Renal cortical epithelial cell (primary cell): ENCODE measurements around the gene SNN. TPM values are rescaled to one million over a fixed set of nuclear protein-coding genes. Genes with fewer than 3 reads are reported as not detected.

Experiments
- DNase-seq: peaks from one replicate; pipeline ENCODE4 v3.0.0-alpha.2; 2011; ENCODE audit warnings: low read depth
- total RNA-seq: library from RNA; depleted of rRNA; stranded (reverse); fragments of >200 nt; gene quantifications from 2 replicates; pipeline ENCODE4 v1.2.3, GENCODE V29; 2014

Gene SNN
- 25.4 and 50.7 TPM in 2 replicates for total RNA-seq

DNA sequence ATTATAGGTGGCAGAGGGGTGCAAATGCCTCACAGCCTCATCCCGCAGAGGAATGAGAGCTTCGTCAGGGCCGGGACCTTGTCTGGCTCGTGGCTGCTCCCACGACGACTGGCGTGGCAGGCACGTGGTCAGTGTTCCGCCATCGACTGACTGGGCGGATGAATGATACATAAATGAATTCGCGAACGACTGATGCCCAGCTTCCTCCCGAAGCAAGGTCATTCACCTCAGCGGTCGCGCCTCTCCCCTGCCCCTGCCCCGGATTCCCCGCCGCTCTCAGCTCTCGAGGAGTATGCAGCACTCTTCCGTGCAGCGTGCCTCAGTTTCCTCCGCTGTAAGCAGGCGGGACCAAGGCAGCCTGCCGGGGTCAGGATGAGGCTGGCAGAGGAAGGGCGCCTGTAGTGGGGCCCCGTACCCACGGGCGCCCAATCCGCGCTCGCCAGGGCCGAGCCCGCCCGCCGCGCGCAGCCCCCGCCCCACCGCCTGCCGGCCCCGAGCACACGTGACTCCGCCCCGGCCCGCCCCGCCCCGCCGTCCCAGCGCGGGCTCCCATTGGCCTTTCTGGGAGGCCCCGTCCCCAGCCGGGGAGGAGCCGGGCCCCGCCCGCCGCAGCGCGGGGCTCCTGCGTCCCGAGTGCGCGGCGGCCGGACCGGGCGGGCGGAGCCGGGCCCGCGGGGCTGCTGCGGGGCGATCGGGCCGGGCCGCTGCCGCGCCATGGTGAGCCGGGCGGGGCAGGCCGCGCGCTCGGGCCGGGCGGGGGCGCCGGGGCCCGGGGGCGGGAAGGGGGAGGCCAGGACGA lies at the start of gene SNN:
Gene SNN, plus strand, starts transcription at position 632 of the 799 bp plus-strand sequence. CDS start 7,605 bp downstream, outside the sequence.
- peak; percentile 22 for DNase-seq

DNA sequence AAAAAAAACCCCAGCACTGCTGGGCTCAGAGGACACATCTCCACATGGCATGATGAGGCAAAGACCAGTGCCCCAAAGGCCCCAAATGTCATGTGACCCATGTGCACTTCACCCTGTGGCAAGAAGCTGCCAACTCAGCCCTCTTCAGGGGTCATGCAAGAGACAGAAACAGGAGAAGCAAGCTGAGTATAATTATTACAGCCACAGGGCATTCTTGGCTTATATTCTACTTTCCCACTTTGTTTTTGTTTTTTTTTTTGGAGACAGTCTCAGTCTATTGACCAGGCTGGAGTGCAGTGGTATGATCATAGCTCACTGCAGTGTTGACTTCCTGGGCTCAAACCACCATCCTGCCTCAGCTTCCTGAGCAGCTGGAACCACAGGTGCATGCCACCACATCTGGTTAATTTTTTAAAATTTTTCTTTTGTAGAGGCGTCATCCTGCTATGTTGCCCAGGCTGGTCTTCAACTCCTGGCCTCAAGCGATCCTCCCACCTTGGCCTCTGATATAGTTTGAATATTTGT lies 48.9 kb upstream of the SNN start:
- DNase-seq = peak; percentile 49

DNA sequence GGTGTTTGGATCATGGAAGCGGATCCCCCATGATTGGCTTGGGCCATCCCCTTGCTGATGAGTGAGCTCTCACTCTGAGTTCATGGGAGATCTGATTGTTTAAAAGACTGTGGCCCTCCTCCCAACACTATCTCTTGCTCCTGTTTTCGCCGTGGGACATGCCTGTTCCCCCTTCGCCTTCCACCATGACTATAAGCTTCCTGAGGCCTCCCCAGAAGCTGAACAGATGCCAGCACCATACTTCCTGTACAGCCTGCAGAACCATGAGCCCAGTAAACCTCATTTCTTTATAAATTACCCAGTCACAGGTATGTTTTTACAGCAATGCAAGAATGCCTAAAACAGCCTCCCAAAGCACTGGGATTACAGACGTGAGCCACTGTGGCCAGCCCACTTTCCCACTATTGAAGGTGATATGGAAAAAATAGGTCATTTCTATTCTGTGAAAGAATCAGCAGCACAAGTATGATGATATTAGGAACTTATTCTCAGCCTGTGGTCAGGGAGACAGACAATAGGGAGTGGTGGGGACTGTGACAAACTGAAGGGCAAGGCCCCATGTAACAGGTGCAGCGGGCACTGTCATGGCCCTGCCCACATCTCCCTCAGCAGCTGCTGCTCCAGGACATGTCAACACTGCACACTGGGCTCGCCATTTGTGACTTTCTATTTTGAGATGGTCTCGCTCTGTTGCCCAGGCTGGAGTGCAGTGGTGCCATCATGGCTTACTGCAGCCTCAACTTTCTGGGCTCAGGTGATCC lies 47.8 kb upstream of the SNN start:
- DNase-seq = no peak

DNA sequence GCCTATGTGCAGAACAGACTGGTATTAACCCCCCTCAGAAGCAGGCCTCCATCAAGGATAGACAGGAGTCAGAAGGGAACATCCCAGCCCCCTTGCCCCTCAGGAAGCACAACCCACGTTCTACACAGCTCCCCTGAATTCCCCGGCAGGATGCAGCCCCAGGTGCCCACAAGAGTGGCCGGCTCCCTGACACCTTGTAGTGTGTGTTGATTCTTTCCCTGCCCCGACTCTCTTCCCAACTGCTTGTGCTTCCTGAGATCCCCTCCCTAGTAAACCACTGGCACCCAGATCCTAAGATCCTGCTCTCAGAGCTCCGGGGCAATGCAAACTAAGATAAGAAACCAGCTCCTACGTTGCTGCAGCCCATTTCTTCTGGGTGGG lies 46.7 kb upstream of the SNN start:
- DNase-seq = no peak

DNA sequence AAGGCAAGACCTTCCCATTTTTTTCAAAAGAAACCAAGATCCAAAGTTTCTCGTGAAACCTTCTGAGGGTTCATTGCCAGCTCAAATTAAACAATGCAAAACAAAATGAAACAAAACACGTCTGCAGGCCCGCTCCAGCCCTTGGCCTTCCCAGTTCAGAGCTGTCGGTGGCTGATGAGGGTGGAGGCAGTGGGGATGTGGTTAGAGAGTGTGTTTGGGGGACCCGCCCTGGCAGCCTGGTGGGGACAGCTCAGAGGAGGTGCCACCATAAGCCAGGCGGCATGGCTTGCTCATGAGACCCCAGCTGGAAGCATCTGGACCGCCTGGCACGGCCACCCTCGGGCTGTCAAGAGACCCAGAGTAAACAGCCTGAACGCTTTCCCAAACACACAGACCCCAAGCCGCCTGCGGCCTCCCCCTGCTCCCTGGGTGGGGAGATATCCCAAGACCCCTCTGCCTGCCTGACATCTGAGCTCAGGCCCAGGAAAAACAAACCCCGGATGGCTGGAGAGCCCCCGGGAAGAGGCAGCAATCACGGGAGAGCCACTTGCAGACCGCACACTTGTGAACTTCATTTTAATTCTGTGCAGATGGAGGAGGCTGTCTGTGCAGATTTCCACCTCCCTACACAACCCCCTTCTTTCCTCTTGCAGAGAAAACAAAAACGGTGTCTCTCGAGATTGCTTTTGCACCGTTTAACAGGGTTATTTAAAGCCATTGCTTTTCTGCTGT lies 46.2 kb upstream of the SNN start:
- no peak for DNase-seq

DNA sequence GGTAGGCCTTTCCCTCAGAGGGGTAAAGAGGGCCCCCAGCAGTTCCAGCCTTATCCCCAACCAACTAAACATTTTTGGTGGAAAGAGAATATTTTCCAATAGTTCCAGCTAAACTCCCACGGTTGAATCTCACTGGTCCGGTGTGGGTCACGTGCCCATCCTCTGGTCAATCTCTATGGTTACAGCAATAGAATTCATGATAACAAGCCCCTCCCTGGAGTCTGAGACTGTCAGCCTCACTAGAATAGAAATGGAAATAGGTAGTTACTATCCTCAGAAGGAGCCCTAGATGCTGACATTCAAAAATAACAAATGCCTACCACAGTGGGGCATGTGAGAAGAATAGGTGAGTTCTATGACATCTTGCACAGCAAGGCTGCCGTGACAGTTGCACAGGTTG lies 44.0 kb upstream of the SNN start:
- no peak for DNase-seq

DNA sequence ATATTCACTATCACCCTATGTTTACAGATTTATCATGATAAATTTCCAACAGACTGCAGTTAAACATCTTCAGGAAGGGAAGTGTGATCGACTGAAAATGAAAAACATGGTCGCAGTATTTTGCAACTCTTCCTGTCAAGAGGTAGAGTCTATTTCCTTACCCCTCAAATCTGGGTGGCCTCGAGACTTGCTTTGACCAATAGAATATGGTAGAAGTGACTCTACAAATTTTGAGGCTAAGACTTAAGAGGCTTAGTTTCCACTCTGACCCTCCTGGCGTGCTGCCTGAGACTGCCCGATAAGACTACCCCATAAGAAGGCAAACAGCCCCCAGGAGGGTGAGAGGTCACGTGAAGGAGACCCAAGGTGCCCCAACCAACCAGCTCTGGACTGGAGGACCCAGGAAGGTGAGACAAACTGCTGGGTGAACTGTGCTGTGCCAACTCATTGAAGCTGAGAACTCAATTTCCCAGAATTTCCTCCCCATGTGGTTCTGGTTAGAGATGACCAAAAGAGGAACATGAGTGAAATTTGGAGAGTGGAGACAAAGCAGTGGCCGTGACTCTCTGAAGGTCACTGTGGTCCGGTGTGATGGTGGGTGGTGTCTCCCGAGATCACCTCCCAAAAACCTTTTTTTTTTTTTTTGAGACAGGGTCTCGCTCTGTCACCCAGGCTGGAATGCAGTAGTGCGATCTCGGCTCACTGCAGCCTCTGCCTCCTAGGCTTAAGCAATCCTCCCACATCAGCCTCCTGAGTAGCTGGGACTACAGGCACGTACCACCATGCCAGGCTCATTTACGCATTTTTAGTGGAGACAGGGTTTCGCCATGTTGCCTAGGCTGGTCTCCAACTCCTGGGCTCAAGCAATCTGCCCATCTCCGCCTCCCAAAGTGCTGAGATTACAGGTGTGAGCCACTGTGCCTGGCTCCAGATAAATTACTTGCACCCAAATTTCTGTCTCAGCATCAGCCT lies 43.3 kb upstream of the SNN start:
- DNase-seq = no peak

DNA sequence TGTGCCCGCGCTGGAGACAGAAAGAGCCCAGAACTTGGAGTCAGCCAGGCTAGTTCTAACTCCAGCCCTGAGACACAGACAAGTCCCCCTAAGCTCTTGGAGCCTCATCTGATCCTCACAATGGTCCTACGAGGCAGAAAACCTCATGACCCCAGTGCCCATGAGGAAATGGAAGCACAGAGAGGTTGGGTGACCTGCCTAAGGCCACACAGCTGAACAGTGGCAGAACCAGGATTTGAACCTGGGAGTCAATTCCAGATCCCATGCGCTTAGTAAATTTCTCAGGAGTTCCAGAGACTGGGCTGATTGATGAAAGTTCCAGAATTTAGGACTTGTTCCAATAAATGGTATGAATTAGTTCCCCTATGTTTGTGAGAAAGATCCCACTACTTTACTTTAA lies 42.5 kb upstream of the SNN start:
- DNase-seq = no peak

DNA sequence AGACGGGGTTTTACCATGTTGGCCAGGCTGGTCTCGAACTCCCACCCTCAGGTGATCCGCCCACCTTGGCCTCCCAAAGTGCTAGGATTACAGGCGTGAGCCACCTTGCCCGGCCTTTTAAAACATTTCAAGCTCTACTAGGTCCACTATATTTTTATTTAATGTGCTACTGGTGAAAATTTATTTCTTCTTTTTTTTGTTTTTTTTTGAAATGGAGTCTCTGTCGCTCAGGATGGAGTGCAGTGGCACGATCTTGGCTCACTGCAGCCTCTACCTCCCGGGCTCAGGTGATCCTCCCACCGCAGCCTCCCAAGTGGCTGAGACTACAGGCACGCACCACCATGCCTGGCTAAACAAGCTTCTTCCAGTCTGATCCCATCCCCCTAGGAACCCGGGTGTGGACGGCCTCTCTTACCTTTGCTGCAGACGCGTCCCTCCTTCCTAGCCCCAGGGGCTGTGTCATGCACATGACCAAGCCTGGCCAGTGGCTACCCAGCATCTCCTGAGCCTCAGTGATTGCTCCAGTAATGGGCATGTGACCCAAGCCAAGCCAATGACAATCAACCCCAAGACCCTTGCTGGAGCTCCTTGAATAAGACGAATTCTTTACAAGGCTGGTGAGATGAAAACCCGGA lies 41.5 kb upstream of the SNN start:
- DNase-seq = no peak

DNA sequence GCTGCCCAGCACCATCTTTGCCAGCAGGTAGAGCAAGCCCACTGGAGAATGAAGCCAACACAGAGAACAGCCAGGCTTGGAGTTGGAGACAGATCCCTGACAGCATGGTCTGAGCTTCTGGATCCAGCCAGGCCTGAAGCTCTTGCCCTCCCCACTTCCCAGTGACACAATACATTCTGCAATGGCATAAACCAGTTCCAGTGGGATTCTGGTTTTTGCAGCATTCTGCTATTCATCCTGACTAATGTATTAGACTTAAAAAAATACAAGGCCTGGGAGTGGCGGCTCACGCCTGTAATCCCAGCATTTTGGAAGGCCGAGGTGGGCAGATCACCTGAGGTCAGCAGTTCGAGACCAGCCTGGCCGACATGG lies 41.0 kb upstream of the SNN start:
- no peak for DNase-seq

DNA sequence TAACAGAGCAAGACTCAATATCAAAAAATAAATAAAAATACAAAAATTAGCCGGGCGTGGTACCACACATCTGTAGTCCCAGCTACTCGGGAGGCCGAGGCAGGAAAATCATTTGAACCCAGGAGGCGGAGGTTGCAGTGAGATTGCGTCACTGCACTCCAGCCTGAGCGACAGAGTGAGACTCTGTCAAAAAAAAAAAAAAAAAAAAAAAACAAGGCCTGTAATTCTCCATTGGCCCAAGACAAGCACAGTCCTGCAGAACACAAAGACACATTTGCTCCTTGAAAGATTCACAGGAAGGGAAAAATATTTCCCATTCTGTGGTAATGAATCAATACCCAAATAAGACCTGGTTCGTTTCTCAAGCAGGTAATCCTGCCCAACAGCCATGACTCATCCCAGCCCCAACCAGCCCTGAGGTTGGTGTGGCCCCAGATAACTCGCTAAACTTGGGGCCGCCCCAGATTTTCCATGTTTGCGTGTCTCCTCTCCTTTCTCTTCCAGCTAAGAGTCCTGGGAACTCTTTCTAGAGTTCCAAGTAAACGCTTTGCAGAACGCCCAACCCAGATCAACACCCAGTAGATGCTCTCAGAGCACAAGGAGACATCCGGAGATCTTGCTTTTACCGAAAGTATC lies 40.3 kb upstream of the SNN start:
- peak; percentile 90 for DNase-seq

DNA sequence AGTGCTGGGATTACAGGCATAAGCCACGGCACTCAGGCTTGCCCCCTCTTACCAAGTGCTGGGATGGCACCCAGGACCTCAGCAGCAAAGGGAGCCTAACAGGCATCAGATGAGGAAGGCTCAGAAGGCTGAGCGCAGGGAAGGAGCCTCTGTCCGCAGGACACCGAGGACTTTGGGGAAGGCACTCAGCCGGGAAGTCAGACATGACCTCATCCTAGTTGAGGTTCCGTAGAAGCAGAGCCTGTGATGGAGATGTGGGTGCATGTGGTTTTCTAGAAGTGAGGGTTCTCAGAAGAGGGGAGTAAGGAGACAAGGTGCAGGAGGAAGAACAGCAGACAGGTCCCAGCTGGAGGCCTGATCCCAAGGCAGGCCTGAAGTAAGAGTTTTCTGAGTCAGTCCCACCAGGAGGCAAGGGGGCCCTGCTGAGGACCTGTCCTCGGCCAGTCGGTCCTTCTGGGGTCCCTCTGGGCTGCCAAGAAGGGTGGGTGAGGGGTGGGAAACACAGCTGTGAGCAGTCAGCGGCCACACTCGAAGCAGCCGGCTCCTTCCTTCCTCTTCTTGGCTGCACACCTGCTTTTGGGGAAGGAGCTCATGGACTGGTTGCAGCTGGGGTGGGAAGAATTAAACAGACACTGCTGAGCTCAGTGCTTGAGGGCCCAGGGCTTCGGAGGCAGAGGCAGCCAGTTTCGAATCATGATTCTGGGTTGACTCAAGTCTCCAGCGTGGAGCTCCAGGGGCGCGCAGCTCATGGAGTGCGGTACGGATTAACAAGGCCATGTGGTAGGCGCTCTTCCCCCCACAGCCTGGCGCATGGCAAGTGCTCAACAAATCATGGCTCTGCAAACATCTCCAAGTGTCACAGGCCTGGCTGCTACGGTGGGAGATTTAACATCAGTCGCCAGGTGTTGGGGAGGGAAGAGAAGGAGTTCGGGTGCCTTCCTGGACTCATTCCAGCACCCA lies 38.9 kb upstream of the SNN start:
- DNase-seq = no peak

DNA sequence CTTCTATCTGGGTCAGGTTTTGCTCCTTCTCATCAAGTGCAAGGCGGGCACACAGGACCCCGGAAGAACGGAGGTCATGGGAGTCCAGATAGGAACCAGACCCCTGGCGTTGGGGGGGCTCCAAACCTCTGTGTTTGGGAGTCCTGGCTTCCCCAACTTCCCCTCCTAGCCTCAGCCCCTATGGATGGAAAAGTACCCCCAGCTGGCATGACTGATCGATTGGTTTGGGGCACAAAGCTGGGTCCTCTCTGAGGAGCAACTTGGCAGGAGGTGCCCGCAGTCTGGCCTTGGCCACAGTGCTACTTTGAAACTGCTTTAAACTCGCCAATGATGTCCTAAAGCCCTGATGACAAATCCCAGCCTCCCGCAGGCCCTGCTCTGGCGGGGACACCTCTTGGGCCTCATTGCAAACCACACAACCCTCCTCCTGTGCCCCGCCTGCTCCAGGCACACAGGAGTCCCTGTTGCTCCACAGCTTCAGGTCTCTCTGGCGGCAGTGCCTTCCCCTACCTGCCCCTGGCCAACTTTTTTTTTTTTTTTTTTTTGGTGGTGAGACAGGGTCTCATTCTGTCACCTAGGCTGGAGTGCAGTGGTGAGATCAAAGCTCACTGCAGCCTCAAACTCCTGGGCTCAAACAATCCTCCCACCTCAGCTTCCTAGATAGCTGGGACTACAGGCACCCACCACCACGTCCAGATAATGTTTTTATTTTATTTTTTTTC lies 38.0 kb upstream of the SNN start:
- DNase-seq = no peak

DNA sequence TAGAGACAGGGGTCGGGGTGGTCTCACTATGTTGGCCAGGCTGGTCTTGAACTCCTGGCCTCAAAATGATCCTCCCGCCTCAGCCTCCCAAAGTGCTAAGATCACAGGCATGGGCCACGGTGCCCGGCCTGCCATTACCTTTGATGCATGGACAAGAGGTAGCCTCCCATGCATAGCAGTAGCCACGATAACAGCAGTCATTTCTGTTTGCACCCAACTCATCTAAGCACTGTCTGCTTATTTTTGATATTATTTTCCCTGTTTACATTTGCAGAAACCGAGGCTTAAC lies 37.5 kb upstream of the SNN start:
- DNase-seq = no peak

DNA sequence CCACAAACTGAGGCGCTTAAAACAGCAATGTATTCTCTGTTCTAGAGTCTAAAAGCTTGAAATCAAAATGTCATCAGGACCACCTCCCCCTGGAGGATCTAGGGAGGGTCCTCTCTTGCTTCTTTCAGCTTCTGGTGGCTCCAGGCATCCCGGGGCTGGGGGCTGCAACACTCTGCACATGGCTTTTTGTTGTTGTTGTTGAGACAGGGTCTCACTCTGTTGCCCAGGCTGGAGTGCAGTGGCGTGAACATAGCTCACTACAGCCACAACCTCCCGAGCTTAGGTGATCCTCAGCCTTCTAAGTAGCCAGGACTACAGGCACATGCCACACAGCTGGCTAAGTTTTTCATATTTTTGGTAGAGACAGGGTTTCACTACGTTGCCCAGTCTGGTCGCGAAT lies 37.0 kb upstream of the SNN start:
- no peak for DNase-seq

DNA sequence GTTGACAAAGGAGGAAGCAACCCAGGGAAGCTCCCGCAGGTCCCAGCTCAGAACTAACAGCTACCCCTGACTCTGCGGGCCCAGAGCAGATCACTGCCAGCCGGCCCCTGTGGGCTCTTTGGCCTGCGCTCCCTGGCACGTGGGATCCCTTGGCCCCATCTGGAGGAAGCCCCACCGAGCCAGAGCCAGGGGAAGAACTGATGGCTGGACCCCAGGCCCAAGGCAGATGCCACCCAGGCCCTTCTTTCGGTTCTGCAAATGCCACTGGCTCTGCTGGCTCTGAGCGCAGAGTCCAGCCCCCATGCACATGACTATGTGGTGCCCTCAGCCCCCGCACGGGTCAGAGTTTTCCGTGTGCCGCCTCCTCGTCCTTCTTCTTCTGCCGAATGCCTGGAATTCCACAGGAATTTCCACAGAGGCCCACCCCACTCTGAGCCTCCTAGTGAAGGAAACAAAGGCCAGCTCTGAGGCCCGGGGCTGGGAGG lies 35.8 kb upstream of the SNN start:
- DNase-seq = peak; percentile 81

DNA sequence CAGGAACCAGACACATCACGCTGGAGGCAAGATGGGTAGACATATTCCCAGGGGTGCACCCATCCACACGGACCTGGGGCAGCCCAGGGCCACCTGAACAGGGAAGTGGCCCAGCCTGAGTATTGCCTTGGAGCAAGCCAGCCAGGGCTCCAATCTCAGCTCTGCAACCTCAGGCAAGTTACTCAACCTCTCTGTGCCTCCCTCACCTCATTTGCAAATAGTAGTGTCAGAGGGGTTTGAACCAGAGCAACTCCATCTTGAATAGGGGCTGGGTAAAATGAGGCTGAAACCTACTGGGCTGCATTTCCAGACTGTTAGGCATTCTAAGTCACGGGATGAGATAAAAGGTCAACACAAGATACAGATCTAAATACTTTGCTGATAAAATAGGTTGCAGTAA lies 35.1 kb upstream of the SNN start:
- no peak for DNase-seq

DNA sequence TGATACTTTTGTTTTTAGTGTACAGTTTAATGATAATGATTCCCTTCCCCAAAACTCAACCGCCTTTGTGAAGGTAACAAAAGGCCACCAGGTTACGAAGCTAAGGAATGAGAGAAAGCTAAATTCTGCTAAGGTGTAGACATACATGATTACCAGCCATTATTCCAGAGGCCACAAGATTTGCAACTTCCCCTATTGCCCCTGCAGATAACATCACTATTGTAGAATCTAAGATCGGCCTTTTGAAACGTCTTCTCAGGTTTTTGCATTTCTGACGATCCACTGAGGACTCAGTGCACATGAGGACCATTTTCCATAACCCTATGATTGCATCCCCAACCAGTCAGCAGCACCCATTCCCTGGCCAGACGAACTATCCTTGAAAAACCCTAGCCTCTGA lies 33.9 kb upstream of the SNN start:
- DNase-seq = no peak
